ENCODE results near the gene AMBRA1. TPM values are rescaled to one million over a fixed set of nuclear protein-coding genes. Genes with fewer than 3 reads are reported as not detected.

The AMBRA1 gene
- polyA plus RNA-seq, 1 of the 3 experiments (the other 2 are of a cell fraction) = 10.4 TPM

DNA sequence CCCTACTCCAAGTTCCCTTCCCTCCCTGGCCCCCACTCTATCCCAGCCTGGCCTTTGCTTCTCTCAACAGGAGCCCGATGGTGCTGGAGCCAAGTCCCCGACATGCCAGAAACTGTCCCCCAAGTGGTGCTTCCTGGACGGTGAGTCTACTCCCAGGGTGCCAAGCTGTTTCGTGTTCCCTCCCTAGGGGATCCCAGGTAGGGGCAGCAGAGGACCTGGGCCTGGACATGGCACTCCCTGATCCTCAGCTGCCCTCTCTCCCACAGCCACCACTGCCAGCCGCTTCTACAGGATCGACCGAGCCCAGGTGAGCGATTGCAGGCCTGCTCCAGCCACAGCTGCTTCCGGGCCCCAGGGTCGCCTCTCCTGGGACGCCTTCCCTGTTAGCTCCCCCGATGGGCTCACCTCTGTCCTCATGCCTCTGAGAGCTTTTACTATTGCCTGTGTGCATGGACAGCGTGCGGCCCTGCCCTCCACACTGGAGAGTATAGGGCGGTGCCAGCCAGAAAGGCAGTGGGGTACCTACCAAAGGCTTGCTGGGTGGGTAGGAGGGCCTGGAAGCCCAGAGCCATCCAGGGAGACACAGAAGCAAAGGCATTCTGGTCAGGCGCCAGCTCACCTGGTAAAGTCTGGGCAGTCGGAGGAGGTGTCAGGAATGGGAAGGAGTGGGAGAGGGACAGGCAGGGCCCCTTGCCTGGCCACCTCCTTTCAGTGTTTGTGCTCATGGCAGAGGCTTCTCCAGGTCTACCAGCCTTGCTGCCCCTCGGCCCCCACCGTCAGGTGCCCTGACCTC lies 217.4 kb downstream of the AMBRA1 start:
- Histone ChIP-seq H4K20me1 (ENCODE audit: insufficient read depth) (no peaks in the 10 kb centered on the region), H3K79me2 (ENCODE audit: insufficient read depth) (no peaks in the 10 kb centered on the region), H3K9ac (no peak overlapping the region), H3K9me3 (no peaks in the 10 kb centered on the region), H3F3A (replicated peaks; ENCODE audit: insufficient read depth) (peaks cover 3% of the 10 kb centered on the region), H3K4me1 (ENCODE audit: control insufficient read depth in 1 of 2, insufficient read depth in 2 of 2, low read depth in 1 of 2, low read length in 1 of 2) (peaks cover 4 to 11% of the 10 kb centered on the region in 2 experiments; a peak in 1 of 4 replicates), H2AFZ (ENCODE audit: low read depth) (no peak overlapping the region), H3K9me2 (no peaks in the 10 kb centered on the region), H3K27me3 (ENCODE audit: insufficient read depth) (no peaks in the 10 kb centered on the region), H3K4me3 (ENCODE audit: low read depth in 2 of 2, low read length in 1 of 2) (no peak overlapping the region), H3K36me3 (replicated peaks in 1 of 2; ENCODE audit: control insufficient read depth in 1 of 2, insufficient read depth in 2 of 2, low read length in 1 of 2) (peaks cover 0 to 20% of the 10 kb centered on the region in 2 experiments), H3K4me2 (no peak overlapping the region), H3K27ac (ENCODE audit: low read depth in 2 of 2, low read length in 1 of 2) (no peak overlapping the region)
- DNase-seq = no peak
- TF ChIP-seq GATA2 (CRISPR knock-in tag; IDR thresholded peaks at IDR 0.05) (no peak), RXRA (IDR thresholded peaks at IDR 0.05; ENCODE audit: borderline replicate concordance, low read depth) (no peak)
- TF ChIP-seq, protein P1, sequence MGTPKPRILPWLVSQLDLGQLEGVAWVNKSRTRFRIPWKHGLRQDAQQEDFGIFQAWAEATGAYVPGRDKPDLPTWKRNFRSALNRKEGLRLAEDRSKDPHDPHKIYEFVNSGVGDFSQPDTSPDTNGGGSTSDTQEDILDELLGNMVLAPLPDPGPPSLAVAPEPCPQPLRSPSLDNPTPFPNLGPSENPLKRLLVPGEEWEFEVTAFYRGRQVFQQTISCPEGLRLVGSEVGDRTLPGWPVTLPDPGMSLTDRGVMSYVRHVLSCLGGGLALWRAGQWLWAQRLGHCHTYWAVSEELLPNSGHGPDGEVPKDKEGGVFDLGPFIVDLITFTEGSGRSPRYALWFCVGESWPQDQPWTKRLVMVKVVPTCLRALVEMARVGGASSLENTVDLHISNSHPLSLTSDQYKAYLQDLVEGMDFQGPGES (IDR thresholded peaks at IDR 0.05; ENCODE audit: low read depth, low read length) = no peak
- WGBS (ENCODE audit: low lambda C conversion rate) = 96% methylated on average over 8 of the region's 19 CpGs
- CTCF ChIA-PET = interaction anchor here (1.4 to 5.3 kb wide), 6 partner anchors 8 to 153 kb away, joined by 4 to 47 read pairs (median 7); partner anchors contain the start of genes CHRM4 and DGKZ
- POLR2A ChIA-PET = no interaction called here

DNA sequence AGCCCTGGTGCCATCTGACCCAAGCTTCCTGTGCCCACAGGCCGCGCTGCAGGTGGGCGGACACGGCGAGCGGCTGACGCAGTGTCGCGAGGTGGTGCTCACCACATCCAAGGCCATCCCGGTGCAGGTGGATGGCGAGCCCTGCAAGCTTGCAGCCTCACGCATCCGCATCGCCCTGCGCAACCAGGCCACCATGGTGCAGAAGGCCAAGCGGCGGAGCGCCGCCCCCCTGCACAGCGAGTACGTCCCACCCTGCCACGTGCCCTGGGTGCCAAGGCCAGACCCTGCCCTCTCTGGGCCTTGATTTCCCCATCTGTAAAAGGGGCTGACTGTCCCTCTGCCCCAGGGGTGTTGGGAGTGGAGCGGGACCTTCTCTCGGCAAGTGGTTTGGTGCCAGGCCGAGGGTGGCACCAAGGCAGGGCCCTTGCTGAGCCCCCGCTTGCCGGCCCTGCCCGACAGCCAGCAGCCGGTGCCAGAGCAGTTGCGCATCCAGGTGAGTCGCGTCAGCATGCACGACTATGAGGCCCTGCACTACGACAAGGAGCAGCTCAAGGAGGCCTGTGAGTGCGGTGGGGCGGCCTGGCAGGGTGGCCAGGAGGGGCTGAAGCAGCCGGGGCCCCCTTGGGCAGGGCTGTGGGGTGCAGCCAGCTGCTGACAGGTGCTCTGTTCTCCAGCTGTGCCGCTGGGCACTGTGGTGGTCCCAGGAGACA lies 218.3 kb downstream of the AMBRA1 start:
- WGBS (ENCODE audit: low lambda C conversion rate) = 96% methylated on average over 18 of the region's 38 CpGs
- no peak overlapping the region for H2AFZ ChIP-seq (ENCODE audit: low read depth)
- TF ChIP-seq JUND (IDR thresholded peaks at IDR 0.05) = no peak
- H3K4me2 ChIP-seq = no peak overlapping the region
- no peaks in the 10 kb centered on the region for H3K27me3 ChIP-seq (ENCODE audit: insufficient read depth)
- ChIA-PET CTCF (interaction anchor here (1.0 to 1.8 kb wide), 4 partner anchors 13 to 154 kb away, joined by 3 to 5 read pairs (median 4); no protein-coding TSS in a partner anchor), POLR2A (no interaction called here)
- peaks cover 2 to 11% of the 10 kb centered on the region in 2 experiments; a peak in 1 of 4 replicates for H3K4me1 ChIP-seq (ENCODE audit: control insufficient read depth in 1 of 2, insufficient read depth in 2 of 2, low read depth in 1 of 2, low read length in 1 of 2)
- no peaks in the 10 kb centered on the region for H3K79me2 ChIP-seq (ENCODE audit: insufficient read depth)
- peaks cover 3% of the 10 kb centered on the region for H3F3A ChIP-seq (replicated peaks; ENCODE audit: insufficient read depth)
- no peak overlapping the region for H3K27ac ChIP-seq (ENCODE audit: low read depth in 2 of 2, low read length in 1 of 2)
- H3K36me3 ChIP-seq (replicated peaks in 1 of 2; ENCODE audit: control insufficient read depth in 1 of 2, insufficient read depth in 2 of 2, low read length in 1 of 2) = peaks cover 0 to 20% of the 10 kb centered on the region in 2 experiments
- H3K4me3 ChIP-seq (ENCODE audit: low read depth in 2 of 2, low read length in 1 of 2) = no peak overlapping the region
- H3K9me2 ChIP-seq = no peaks in the 10 kb centered on the region
- H3K9me3 ChIP-seq = no peaks in the 10 kb centered on the region
- H3K9ac ChIP-seq = no peak overlapping the region
- no peaks in the 10 kb centered on the region for H4K20me1 ChIP-seq (ENCODE audit: insufficient read depth)
- DNase-seq = no peak

DNA sequence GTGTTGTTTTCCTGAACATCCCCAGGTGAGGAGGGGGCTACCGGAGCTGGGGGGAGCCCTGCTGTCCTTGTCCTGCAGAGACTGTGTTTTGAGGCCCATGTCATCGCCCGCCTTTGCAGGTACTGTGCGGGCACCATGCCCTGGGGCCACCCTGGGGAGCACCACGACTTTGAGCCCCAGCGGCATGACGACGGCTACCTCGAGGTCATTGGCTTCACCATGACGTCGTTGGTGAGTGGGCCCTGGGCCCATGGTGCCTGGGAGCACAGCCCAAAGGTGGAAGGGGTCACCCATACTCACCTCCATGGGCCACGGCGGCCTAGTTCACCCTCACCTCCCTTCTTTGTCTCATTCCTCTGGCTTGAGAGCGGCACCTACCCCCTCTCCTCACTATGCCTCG lies 219.0 kb downstream of the AMBRA1 start:
- H3K79me2 ChIP-seq (ENCODE audit: insufficient read depth) = no peaks in the 10 kb centered on the region
- no peaks in the 10 kb centered on the region for H4K20me1 ChIP-seq (ENCODE audit: insufficient read depth)
- no peak overlapping the region for H3K4me3 ChIP-seq (ENCODE audit: low read depth in 2 of 2, low read length in 1 of 2)
- no peak overlapping the region for H3K9ac ChIP-seq
- ChIA-PET POLR2A (no interaction called here), CTCF (interaction anchor here (1.0 kb wide), 1 partner anchor 17 kb away, joined by 3 read pairs; no protein-coding TSS in a partner anchor)
- no peaks in the 10 kb centered on the region for H3K9me3 ChIP-seq
- peaks cover 3% of the 10 kb centered on the region for H3F3A ChIP-seq (replicated peaks; ENCODE audit: insufficient read depth)
- no peaks in the 10 kb centered on the region for H3K27me3 ChIP-seq (ENCODE audit: insufficient read depth)
- peaks cover 5 to 23% of the 10 kb centered on the region in 2 experiments for H3K36me3 ChIP-seq (replicated peaks in 1 of 2; ENCODE audit: control insufficient read depth in 1 of 2, insufficient read depth in 2 of 2, low read length in 1 of 2)
- DNase-seq = no peak
- H3K4me1 ChIP-seq (ENCODE audit: control insufficient read depth in 1 of 2, insufficient read depth in 2 of 2, low read depth in 1 of 2, low read length in 1 of 2) = peaks cover 0 to 8% of the 10 kb centered on the region in 2 experiments; a peak in 1 of 4 replicates
- H3K9me2 ChIP-seq = no peaks in the 10 kb centered on the region
- H3K27ac ChIP-seq (ENCODE audit: low read depth in 2 of 2, low read length in 1 of 2) = no peak overlapping the region
- no peak overlapping the region for H2AFZ ChIP-seq (ENCODE audit: low read depth)
- H3K4me2 ChIP-seq = no peak overlapping the region
- WGBS (ENCODE audit: low lambda C conversion rate) = 96% methylated on average over 14 of the region's 15 CpGs
- no peak for TF ChIP-seq NFIC (IDR thresholded peaks at IDR 0.05; ENCODE audit: borderline replicate concordance)
- TF ChIP-seq CHD2 (IDR thresholded peaks at IDR 0.05; ENCODE audit: low read length, partially characterized antibody) = no peak
- no peak for TF ChIP-seq MEF2A (IDR thresholded peaks at IDR 0.05; ENCODE audit: borderline replicate concordance, low read depth)
- TF ChIP-seq TEAD4 (IDR thresholded peaks at IDR 0.05; ENCODE audit: borderline replicate concordance, insufficient read depth) = no peak
- no peak for TF ChIP-seq RFX5 (IDR thresholded peaks at IDR 0.05; ENCODE audit: low read length)
- TF ChIP-seq, protein P2, sequence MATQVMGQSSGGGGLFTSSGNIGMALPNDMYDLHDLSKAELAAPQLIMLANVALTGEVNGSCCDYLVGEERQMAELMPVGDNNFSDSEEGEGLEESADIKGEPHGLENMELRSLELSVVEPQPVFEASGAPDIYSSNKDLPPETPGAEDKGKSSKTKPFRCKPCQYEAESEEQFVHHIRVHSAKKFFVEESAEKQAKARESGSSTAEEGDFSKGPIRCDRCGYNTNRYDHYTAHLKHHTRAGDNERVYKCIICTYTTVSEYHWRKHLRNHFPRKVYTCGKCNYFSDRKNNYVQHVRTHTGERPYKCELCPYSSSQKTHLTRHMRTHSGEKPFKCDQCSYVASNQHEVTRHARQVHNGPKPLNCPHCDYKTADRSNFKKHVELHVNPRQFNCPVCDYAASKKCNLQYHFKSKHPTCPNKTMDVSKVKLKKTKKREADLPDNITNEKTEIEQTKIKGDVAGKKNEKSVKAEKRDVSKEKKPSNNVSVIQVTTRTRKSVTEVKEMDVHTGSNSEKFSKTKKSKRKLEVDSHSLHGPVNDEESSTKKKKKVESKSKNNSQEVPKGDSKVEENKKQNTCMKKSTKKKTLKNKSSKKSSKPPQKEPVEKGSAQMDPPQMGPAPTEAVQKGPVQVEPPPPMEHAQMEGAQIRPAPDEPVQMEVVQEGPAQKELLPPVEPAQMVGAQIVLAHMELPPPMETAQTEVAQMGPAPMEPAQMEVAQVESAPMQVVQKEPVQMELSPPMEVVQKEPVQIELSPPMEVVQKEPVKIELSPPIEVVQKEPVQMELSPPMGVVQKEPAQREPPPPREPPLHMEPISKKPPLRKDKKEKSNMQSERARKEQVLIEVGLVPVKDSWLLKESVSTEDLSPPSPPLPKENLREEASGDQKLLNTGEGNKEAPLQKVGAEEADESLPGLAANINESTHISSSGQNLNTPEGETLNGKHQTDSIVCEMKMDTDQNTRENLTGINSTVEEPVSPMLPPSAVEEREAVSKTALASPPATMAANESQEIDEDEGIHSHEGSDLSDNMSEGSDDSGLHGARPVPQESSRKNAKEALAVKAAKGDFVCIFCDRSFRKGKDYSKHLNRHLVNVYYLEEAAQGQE (IDR thresholded peaks at IDR 0.05; ENCODE audit: low read depth, low read length) = no peak
- TF ChIP-seq, protein P3, sequence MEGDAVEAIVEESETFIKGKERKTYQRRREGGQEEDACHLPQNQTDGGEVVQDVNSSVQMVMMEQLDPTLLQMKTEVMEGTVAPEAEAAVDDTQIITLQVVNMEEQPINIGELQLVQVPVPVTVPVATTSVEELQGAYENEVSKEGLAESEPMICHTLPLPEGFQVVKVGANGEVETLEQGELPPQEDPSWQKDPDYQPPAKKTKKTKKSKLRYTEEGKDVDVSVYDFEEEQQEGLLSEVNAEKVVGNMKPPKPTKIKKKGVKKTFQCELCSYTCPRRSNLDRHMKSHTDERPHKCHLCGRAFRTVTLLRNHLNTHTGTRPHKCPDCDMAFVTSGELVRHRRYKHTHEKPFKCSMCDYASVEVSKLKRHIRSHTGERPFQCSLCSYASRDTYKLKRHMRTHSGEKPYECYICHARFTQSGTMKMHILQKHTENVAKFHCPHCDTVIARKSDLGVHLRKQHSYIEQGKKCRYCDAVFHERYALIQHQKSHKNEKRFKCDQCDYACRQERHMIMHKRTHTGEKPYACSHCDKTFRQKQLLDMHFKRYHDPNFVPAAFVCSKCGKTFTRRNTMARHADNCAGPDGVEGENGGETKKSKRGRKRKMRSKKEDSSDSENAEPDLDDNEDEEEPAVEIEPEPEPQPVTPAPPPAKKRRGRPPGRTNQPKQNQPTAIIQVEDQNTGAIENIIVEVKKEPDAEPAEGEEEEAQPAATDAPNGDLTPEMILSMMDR (IDR thresholded peaks at IDR 0.05) = no peak
